HL-60 (cell line): ENCODE measurements around the gene CD320.

Experiments
- POLR2AphosphoS5 ChIP-seq: IDR thresholded peaks from 2 replicates; pipeline ENCODE4 v1.6.1; 2012; ENCODE audit warnings: low read depth
- SPI1 ChIP-seq: IDR thresholded peaks from 2 replicates; pipeline ENCODE4 v1.6.1; 2012; ENCODE audit warnings: low read depth, mild to moderate bottlenecking, borderline replicate concordance
- TF ChIP-seq, protein P1 (sequence below): IDR thresholded peaks from one replicate; pipeline ENCODE4 v1.5.1; 2011; ENCODE audit warnings: low read length, control low read depth, inconsistent platforms; ENCODE audit not compliant: insufficient read depth

DNA sequence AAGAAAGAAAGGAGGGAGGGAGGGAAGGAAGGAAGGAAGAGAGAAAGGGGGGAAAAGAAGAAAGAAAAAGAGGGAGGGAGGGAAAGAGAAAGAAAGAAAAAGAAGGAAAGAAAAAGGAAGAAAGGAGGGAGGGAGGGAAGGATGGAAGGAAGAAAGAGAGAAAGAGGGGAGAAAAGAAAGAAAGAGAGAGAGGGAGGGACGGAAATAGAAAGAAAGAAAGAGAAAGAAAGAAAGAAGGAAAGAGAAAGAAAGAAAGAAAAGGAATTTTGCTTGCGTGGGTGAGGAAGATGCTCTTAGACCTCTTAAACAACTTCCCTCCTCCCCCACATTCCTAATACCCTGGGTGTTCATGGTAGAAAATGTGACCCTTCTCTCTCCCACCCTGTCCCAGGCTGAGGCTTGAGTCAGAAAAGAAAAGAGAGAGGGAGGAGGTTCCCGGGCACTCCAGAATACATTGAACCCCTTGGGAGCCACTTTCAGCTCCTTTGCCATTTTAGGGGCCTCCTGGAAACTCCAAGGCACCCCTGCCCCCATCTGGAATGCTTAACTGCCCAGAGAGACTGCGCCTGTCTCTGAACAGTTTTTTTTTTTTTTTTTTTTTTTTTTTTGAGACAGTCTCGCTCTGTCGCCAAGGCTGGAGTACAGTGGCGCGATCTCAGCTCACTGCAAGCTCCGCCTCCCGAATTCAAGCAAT is 44.1 kb upstream of the CD320 start:
- TF ChIP-seq, protein P1, sequence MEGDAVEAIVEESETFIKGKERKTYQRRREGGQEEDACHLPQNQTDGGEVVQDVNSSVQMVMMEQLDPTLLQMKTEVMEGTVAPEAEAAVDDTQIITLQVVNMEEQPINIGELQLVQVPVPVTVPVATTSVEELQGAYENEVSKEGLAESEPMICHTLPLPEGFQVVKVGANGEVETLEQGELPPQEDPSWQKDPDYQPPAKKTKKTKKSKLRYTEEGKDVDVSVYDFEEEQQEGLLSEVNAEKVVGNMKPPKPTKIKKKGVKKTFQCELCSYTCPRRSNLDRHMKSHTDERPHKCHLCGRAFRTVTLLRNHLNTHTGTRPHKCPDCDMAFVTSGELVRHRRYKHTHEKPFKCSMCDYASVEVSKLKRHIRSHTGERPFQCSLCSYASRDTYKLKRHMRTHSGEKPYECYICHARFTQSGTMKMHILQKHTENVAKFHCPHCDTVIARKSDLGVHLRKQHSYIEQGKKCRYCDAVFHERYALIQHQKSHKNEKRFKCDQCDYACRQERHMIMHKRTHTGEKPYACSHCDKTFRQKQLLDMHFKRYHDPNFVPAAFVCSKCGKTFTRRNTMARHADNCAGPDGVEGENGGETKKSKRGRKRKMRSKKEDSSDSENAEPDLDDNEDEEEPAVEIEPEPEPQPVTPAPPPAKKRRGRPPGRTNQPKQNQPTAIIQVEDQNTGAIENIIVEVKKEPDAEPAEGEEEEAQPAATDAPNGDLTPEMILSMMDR: no peak
- TF ChIP-seq POLR2AphosphoS5 (no peak), SPI1 (no peak)
